HepG2 (cell line): Measurements from ENCODE around the gene WDR91. TPM values are rescaled to one million over a fixed set of nuclear protein-coding genes. Genes with fewer than 3 reads are reported as not detected.

ENCODE experiments used
- ATAC-seq: fragments of 200-7000 bp; cut with Tn5 transposase; 3 replicates; pipeline ENCODE4 v1.9.1; 2020; ENCODE audit warnings: mild to moderate bottlenecking, moderate library complexity
- BruUV-seq: library from RNA; stranded (reverse); fragments of 400-500 nt; replicated peaks from 2 replicates; lab custom pipeline; 2021; lab: Mats Ljungman, UMichigan
- CTCF ChIA-PET: fragments of 300-600 bp; formaldehyde crosslinking; extraction: SDS; loops from one replicate; lab custom pipeline; 2021; ENCODE audit warnings: low total read pairs, inconsistent platforms, low intra/inter-chr PET ratio; lab: Yijun Ruan, JAX
- POLR2A ChIA-PET: fragments of 350-600 bp; sonication (Branson Sonifier 250); formaldehyde crosslinking; loops from one replicate; lab custom pipeline; 2020; ENCODE audit warnings: antibody characterized with exemption, inconsistent platforms; lab: Yijun Ruan, JAX
- DNase-seq: peaks from one replicate; pipeline ENCODE4 v3.0.0-alpha.2; 2015; ENCODE audit warnings: low spot score
- FAIRE-seq: peaks from 3 replicates; lab custom pipeline; 2011; peaks lifted over from hg19 to GRCh38; lab: Jason Lieb, UNC
- H2AFZ ChIP-seq: one replicate; pipeline ENCODE4 v1.6.1; 2011; ENCODE audit warnings: low read length, inconsistent platforms
- H3K27ac ChIP-seq: fragments of 300-600 bp; 3 replicates; pipeline ENCODE4 v1.8.0; 2011; ENCODE audit warnings: mixed run types, mild to moderate bottlenecking, mixed read lengths, low read length, inconsistent platforms; ENCODE audit not compliant: insufficient read depth; ENCODE audit errors: extremely low read length
- H3K27me3 ChIP-seq, 2 experiments: fragments of 200-600 bp in 1 of 2; 2 replicates in 1 of 2; 3 replicates in 1 of 2; pipeline versions ENCODE4 v1.6.0 to v1.8.0; 2011; ENCODE audit warnings: low read length in 2 of 2, mild to moderate bottlenecking in 2 of 2, moderate library complexity in 2 of 2, inconsistent platforms in 1 of 2; ENCODE audit not compliant: insufficient read depth in 2 of 2, control insufficient read depth in 1 of 2
- H3K36me3 ChIP-seq, 2 experiments: fragments of 200-600 bp in 1 of 2; replicated peaks in 1 of 2; 2 replicates in 1 of 2; 3 replicates in 1 of 2; pipeline versions ENCODE4 v1.5.1 to v1.8.0; 2011; ENCODE audit warnings: low read length in 2 of 2, inconsistent platforms in 1 of 2; ENCODE audit not compliant: insufficient read depth in 2 of 2, control insufficient read depth in 1 of 2
- H3K4me1 ChIP-seq: 2 replicates; pipeline ENCODE4 v1.5.1; 2012; ENCODE audit warnings: low read length, inconsistent platforms; ENCODE audit not compliant: insufficient read depth
- H3K4me2 ChIP-seq: 2 replicates; pipeline ENCODE4 v1.6.0; 2011; ENCODE audit warnings: low read depth, low read length, inconsistent platforms
- H3K4me3 ChIP-seq, 3 experiments: fragments of 200-600 bp in 1 of 3; sonication (generic), shearing (Covaris generic) in 1 of 3; replicated peaks in 1 of 3; 2 replicates each; pipeline ENCODE4 v1.5.1; 2011 to 2016; ENCODE audit warnings: low read length in 3 of 3, inconsistent platforms in 2 of 3, low read depth in 2 of 3, mild to moderate bottlenecking in 2 of 3, control low read depth in 1 of 3, mixed read lengths in 1 of 3; ENCODE audit not compliant: insufficient read depth in 1 of 3
- H3K79me2 ChIP-seq: one replicate; pipeline ENCODE4 v1.6.1; 2011; ENCODE audit warnings: low read length, inconsistent platforms; ENCODE audit not compliant: insufficient read depth
- H3K9ac ChIP-seq: 2 replicates; pipeline ENCODE4 v1.6.0; 2011; ENCODE audit warnings: mild to moderate bottlenecking, low read depth, low read length, inconsistent platforms; ENCODE audit not compliant: insufficient read depth
- H3K9me3 ChIP-seq: 2 replicates; pipeline ENCODE4 v1.5.1; 2012; ENCODE audit warnings: mild to moderate bottlenecking, low read length
- H4K20me1 ChIP-seq: 2 replicates; pipeline ENCODE4 v1.6.0; 2011; ENCODE audit warnings: inconsistent platforms, mild to moderate bottlenecking, low read length, moderate library complexity; ENCODE audit not compliant: insufficient read depth
- AGO1 ChIP-seq: fragments of 200-400 bp; formaldehyde crosslinking; IDR thresholded peaks from 2 replicates; pipeline ENCODE4 v1.6.1; 2017; ENCODE audit warnings: mild to moderate bottlenecking, low read depth, low read length, moderate library complexity; ENCODE audit not compliant: poor library complexity, severe bottlenecking
- ESRRA ChIP-seq: sonication (generic); formaldehyde crosslinking; IDR thresholded peaks from 2 replicates; pipeline ENCODE4 v1.5.1; 2020; ENCODE audit warnings: mild to moderate bottlenecking, low read depth, missing genetic modification reagents
- GABPB1 ChIP-seq: IDR thresholded peaks from 2 replicates; pipeline ENCODE4 v1.6.1; 2016; ENCODE audit warnings: mild to moderate bottlenecking, missing genetic modification reagents, moderate library complexity, missing compliant biosample characterization
- HOXA3 ChIP-seq: sonication (generic); formaldehyde crosslinking; IDR thresholded peaks from 2 replicates; pipeline ENCODE4 v1.5.0; 2020; ENCODE audit warnings: missing genetic modification reagents
- JUN ChIP-seq: sonication (generic); formaldehyde crosslinking; IDR thresholded peaks from 2 replicates; pipeline ENCODE4 v1.4.0; 2020; ENCODE audit warnings: mild to moderate bottlenecking, missing genetic modification reagents
- NR2F1 ChIP-seq, 2 experiments: fragments of 450-650 bp in 1 of 2; formaldehyde crosslinking in 1 of 2; IDR thresholded peaks; 2 replicates each; pipeline versions ENCODE4 v1.5.0 to v1.6.1; 2016 to 2020; ENCODE audit warnings: mild to moderate bottlenecking in 1 of 2, missing compliant biosample characterization in 1 of 2, missing genetic modification reagents in 1 of 2, moderate library complexity in 1 of 2
- RBM39 ChIP-seq: fragments of 200-400 bp; formaldehyde crosslinking; IDR thresholded peaks from one replicate; pipeline ENCODE4 v1.6.1; 2018; ENCODE audit warnings: antibody characterized with exemption, mild to moderate bottlenecking, low read depth, low read length; ENCODE audit not compliant: poor library complexity, severe bottlenecking
- RCOR2 ChIP-seq: IDR thresholded peaks from 2 replicates; pipeline ENCODE4 v1.6.1; 2016; ENCODE audit warnings: missing biosample characterization, missing genetic modification reagents
- SIN3A ChIP-seq: IDR thresholded peaks from 2 replicates; pipeline ENCODE4 v1.6.1; 2011; ENCODE audit warnings: low read depth, mild to moderate bottlenecking, control low read depth, low read length, borderline replicate concordance
- TGIF2 ChIP-seq: IDR thresholded peaks from 2 replicates; pipeline ENCODE4 v1.6.1; 2016; ENCODE audit warnings: control low read depth, missing compliant biosample characterization
- ZFP36L2 ChIP-seq: sonication (generic); formaldehyde crosslinking; IDR thresholded peaks from 2 replicates; pipeline ENCODE4 v1.4.0; 2020; ENCODE audit warnings: missing genetic modification reagents
- ZMYM4 ChIP-seq: sonication (generic); formaldehyde crosslinking; IDR thresholded peaks from 2 replicates; pipeline ENCODE4 v1.8.1; 2023; ENCODE audit warnings: mild to moderate bottlenecking, missing genetic modification reagents
- ZNF143 ChIP-seq: sonication (generic); formaldehyde crosslinking; IDR thresholded peaks from 2 replicates; pipeline ENCODE4 v1.4.0; 2020; ENCODE audit warnings: missing genetic modification reagents
- ZNF496 ChIP-seq: sonication (generic); formaldehyde crosslinking; IDR thresholded peaks from 2 replicates; pipeline ENCODE4 v1.8.1; 2023; ENCODE audit warnings: mild to moderate bottlenecking, moderate library complexity, missing genetic modification reagents; ENCODE audit not compliant: insufficient replicate concordance
- ZNF570 ChIP-seq: sonication (generic); formaldehyde crosslinking; IDR thresholded peaks from 2 replicates; pipeline ENCODE4 v1.4.0; 2020; ENCODE audit warnings: mild to moderate bottlenecking, missing genetic modification reagents, borderline replicate concordance
- ZNF768 ChIP-seq: sonication (generic); formaldehyde crosslinking; IDR thresholded peaks from 2 replicates; pipeline ENCODE4 v1.4.0; 2020; ENCODE audit warnings: missing genetic modification reagents
- ZSCAN31 ChIP-seq: sonication (generic); formaldehyde crosslinking; IDR thresholded peaks from 2 replicates; pipeline ENCODE4 v1.5.0; 2020; ENCODE audit warnings: low read depth, mild to moderate bottlenecking, missing genetic modification reagents
- WGBS: methylation state at CpG from one replicate; pipeline ENCODE4 v1.1.6; 2017; ENCODE audit warnings: low lambda C conversion rate; 5-methylcytosine and 5-hydroxymethylcytosine counted together
- in situ Hi-C: cut with HindIII; loops from 2 replicates; pipeline ENCODE4 v1.10.0; 2017; ENCODE audit warnings: low pct_unique_long_range_greater_than_20kb; ENCODE audit not compliant: extremely low pct_ligation_motif_present
- intact Hi-C: fragments of 100-400 bp; cut with micrococcal nuclease; formaldehyde crosslinking; loops from one replicate; pipeline ENCODE4 v1.10.0; 2022; ENCODE audit not compliant: unreplicated experiment
- polyA plus RNA-seq, 8 experiments: library from polyadenylated mRNA; depleted of rRNA in 3 of 8; stranded (reverse) in 7 of 8; unstranded in 1 of 8; fragments of >200 nt; fragmentation: Illumina TruSeq in 4 of 8; extraction: Trizol in 4 of 8; gene quantifications; 2 replicates each; pipeline versions ENCODE4 v1.2.1 to v1.2.3, GENCODE V29; 2011 to 2016; ENCODE audit warnings: low read depth in 4 of 8, missing spikeins in 1 of 8, mixed read lengths in 1 of 8; ENCODE audit not compliant: insufficient read depth in 1 of 8
- total RNA-seq, 5 experiments: library from RNA; depleted of rRNA; stranded (reverse); fragments of >200 nt; fragmentation: Illumina TruSeq; extraction: Trizol; gene quantifications; 2 replicates each; pipeline ENCODE4 v1.2.3, GENCODE V29; 2016; ENCODE audit warnings: low read depth in 1 of 5
- TF ChIP-seq, protein P1 (sequence below): sonication (generic); formaldehyde crosslinking; IDR thresholded peaks from 2 replicates; pipeline ENCODE4 v1.5.0; 2020; ENCODE audit warnings: mild to moderate bottlenecking, missing genetic modification reagents

Gene WDR91
- total and polyA plus RNA-seq, 2 of the 13 experiments (the other 11 are each of a cell fraction or from before 2014, with no cell fraction given), result 11.6 to 12.1 TPM

DNA sequence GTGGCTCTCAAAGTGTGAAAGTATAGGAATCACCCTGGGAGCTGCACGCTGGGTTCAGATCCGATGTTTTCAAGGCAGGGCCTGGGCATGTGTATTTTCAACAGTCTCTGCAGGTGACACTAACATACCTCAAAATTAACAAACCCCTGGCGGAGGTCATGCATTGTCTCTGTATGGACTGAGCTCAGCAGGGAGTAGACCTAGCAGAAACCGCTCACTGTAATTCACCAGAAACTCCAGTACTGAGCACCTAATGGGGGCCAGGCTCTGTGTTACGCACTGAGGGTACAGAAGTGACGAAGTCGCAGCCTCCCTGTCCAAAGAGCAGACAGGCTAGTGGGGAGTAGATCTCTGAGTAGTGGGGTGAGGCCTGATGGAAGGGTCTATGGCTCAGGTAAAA is 27.9 kb upstream of the WDR91 start:
- FAIRE-seq, result no peak
- no peak overlapping the region for H3K4me2 ChIP-seq
- BruUV-seq, result no TSS peak
- TF ChIP-seq ZNF496 (CRISPR knock-in tag) (no peak), ZNF570 (no peak), TGIF2 (CRISPR knock-in tag) (no peak), SIN3A (no peak), RCOR2 (no peak), ZSCAN31 (CRISPR knock-in tag) (no peak), NR2F1 (CRISPR knock-in tag; IDR thresholded peaks at IDR 0.05) (no peak), ZFP36L2 (CRISPR knock-in tag) (no peak)
- H3K9me3 ChIP-seq, result no peaks in the 10 kb centered on the region
- H3K9ac ChIP-seq, result no peak overlapping the region
- no peak for DNase-seq
- in situ Hi-C loops, result no loop called here
- H2AFZ ChIP-seq, result no peak overlapping the region
- no peaks in the 10 kb centered on the region for H4K20me1 ChIP-seq
- H3K79me2 ChIP-seq, result no peaks in the 10 kb centered on the region
- 71% methylated on average over 4 of the region's 7 CpGs for WGBS
- ATAC-seq, result no peak
- H3K36me3 ChIP-seq, result no peaks in the 10 kb centered on the region
- no peak overlapping the region for H3K27ac ChIP-seq
- ChIA-PET POLR2A (no interaction called here), CTCF (no interaction called here)
- peaks cover 2 to 10% of the 10 kb centered on the region in 2 experiments; a peak in 2 of 5 replicates for H3K27me3 ChIP-seq
- H3K4me1 ChIP-seq, result peaks cover 10% of the 10 kb centered on the region
- intact Hi-C loops, result no loop called here
- no peak overlapping the region for H3K4me3 ChIP-seq

DNA sequence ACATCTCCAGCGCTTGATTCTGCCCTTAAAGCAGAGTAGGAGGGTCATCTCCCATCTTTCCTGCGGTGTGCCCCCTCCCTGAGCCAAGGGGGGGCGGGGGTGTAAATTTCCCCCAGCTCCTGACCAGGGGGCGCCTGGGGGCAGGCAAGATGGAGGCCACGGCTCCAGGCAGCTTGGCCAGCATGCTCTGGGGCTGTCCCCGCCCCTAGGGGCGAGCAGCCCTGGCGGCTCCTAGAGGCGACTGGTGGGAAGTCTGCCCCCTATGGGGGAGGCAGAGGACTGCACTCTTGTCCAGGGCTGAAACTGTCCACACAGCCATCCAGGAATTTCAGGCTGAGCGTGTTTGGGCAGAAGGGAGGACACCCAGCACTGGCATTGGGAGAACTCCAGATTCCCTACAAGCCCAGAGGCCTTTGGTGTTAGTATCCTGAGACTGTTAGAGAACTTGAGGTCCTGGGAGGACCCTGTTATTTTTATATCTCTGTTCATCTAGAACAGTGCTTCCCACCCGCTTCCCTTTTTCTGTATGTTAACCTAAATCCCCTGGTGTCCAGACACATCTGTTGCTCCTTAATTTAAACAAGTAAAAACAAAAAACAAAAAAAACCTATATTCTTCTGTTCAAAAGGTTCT is 26.9 kb upstream of the WDR91 start:
- H3K36me3 ChIP-seq, result no peaks in the 10 kb centered on the region
- ChIA-PET POLR2A (no interaction called here), CTCF (no interaction called here)
- no TSS peak for BruUV-seq
- no peak overlapping the region for H2AFZ ChIP-seq
- H3K4me1 ChIP-seq, result peaks cover 12% of the 10 kb centered on the region
- H4K20me1 ChIP-seq, result no peaks in the 10 kb centered on the region
- no peak overlapping the region for H3K4me2 ChIP-seq
- H3K4me3 ChIP-seq, result no peak overlapping the region
- no peaks in the 10 kb centered on the region for H3K79me2 ChIP-seq
- intact Hi-C loops, result no loop called here
- WGBS, result 60% methylated on average over 4 of the region's 11 CpGs
- H3K9ac ChIP-seq, result no peak overlapping the region
- no peak overlapping the region for H3K27ac ChIP-seq
- in situ Hi-C loops, result no loop called here
- peaks cover 2 to 8% of the 10 kb centered on the region in 2 experiments; a peak in 2 of 5 replicates for H3K27me3 ChIP-seq
- DNase-seq, result no peak
- peak; percentile 89 for ATAC-seq
- FAIRE-seq, result no peak
- no peaks in the 10 kb centered on the region for H3K9me3 ChIP-seq
- TF ChIP-seq, protein P1, sequence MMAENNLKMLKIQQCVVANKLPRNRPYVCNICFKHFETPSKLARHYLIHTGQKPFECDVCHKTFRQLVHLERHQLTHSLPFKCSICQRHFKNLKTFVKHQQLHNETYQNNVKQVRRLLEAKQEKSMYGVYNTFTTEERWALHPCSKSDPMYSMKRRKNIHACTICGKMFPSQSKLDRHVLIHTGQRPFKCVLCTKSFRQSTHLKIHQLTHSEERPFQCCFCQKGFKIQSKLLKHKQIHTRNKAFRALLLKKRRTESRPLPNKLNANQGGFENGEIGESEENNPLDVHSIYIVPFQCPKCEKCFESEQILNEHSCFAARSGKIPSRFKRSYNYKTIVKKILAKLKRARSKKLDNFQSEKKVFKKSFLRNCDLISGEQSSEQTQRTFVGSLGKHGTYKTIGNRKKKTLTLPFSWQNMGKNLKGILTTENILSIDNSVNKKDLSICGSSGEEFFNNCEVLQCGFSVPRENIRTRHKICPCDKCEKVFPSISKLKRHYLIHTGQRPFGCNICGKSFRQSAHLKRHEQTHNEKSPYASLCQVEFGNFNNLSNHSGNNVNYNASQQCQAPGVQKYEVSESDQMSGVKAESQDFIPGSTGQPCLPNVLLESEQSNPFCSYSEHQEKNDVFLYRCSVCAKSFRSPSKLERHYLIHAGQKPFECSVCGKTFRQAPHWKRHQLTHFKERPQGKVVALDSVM (CRISPR knock-in tag), result 0 out of 2 replicates have a peak, but pooled peaks have one; percentile 11
- TF ChIP-seq HOXA3, result peak; percentile 13; the same call in 1 of the 2 replicates
- no peak for TF ChIP-seq AGO1
- peak; percentile 69 for TF ChIP-seq ZNF143
- peak; percentile 24; the same call in 1 of the 2 replicates for TF ChIP-seq ZNF768 (CRISPR knock-in tag)
- TF ChIP-seq JUN (CRISPR knock-in tag), result no peak
- peak; percentile 20; the same call in 1 of the 2 replicates for TF ChIP-seq GABPB1 (CRISPR knock-in tag)
- TF ChIP-seq ZMYM4 (CRISPR knock-in tag), result peak; percentile 65
- TF ChIP-seq RBM39, result no peak
- TF ChIP-seq ESRRA (CRISPR knock-in tag), result no peak
